Endothelial cell of umbilical vein (primary cell): ENCODE measurements around the gene BRD3. TPM values are rescaled to one million over a fixed set of nuclear protein-coding genes. Genes with fewer than 3 reads are reported as not detected.

Experiments
- BruUV-seq: library from RNA; stranded (reverse); fragments of 400-500 nt; replicated peaks from 2 replicates; lab custom pipeline; 2021; lab: Mats Ljungman, UMichigan
- CTCF ChIA-PET: fragments of 300-600, 350-600 bp; sonication (Branson Sonifier 250); formaldehyde crosslinking; loops from one replicate; lab custom pipeline; 2021; ENCODE audit warnings: antibody characterized with exemption, inconsistent platforms; lab: Charles Lee
- POLR2A ChIA-PET: fragments of 300-600, 350-600 bp; sonication (Branson Sonifier 250); formaldehyde crosslinking; loops from one replicate; lab custom pipeline; 2021; ENCODE audit warnings: antibody characterized with exemption, inconsistent platforms; lab: Charles Lee
- DNase-seq: peaks from one replicate; pipeline ENCODE4 v3.0.0-alpha.2; 2011; ENCODE audit warnings: low read depth, low spot score
- FAIRE-seq: peaks from 2 replicates; lab custom pipeline; 2011; peaks lifted over from hg19 to GRCh38; lab: Jason Lieb, UNC
- H2AFZ ChIP-seq: 2 replicates; pipeline ENCODE4 v1.6.0; 2012; ENCODE audit warnings: low read depth, low read length, control low read depth, inconsistent platforms
- H3K27ac ChIP-seq: 2 replicates; pipeline ENCODE4 v1.5.1; 2011; ENCODE audit warnings: low read depth, mild to moderate bottlenecking, control low read depth, low read length, moderate library complexity; ENCODE audit not compliant: insufficient read depth
- H3K27me3 ChIP-seq, 2 experiments: 2 replicates each; pipeline versions ENCODE4 v1.6.0 to v1.6.1; 2011; ENCODE audit warnings: low read length in 2 of 2, mixed read lengths in 1 of 2; ENCODE audit not compliant: control insufficient read depth in 2 of 2, insufficient read depth in 2 of 2
- H3K36me3 ChIP-seq, 2 experiments: 2 replicates in 1 of 2; 3 replicates in 1 of 2; pipeline ENCODE4 v1.5.1; 2011; ENCODE audit warnings: low read length in 2 of 2, mild to moderate bottlenecking in 1 of 2, moderate library complexity in 1 of 2; ENCODE audit not compliant: control insufficient read depth in 2 of 2, insufficient read depth in 2 of 2; ENCODE audit errors: extremely low read depth in 1 of 2
- H3K4me1 ChIP-seq: 3 replicates; pipeline ENCODE4 v1.5.1; 2011; ENCODE audit warnings: mild to moderate bottlenecking, low read length; ENCODE audit not compliant: control insufficient read depth, insufficient read depth; ENCODE audit errors: extremely low read depth
- H3K4me2 ChIP-seq: 2 replicates; pipeline ENCODE4 v1.6.1; 2011; ENCODE audit warnings: low read length, control low read depth, mixed read lengths; ENCODE audit not compliant: insufficient read depth
- H3K4me3 ChIP-seq, 3 experiments: fragments of 200-600 bp in 1 of 3; sonication (generic), shearing (Covaris generic) in 1 of 3; replicated peaks in 1 of 3; 2 replicates each; pipeline ENCODE4 v1.5.1; 2011 to 2016; ENCODE audit warnings: control low read depth in 3 of 3, low read length in 3 of 3, mild to moderate bottlenecking in 2 of 3, inconsistent platforms in 1 of 3, low read depth in 1 of 3, moderate library complexity in 1 of 3; ENCODE audit not compliant: insufficient read depth in 1 of 3
- H3K79me2 ChIP-seq: 2 replicates; pipeline ENCODE4 v1.6.0; 2012; ENCODE audit warnings: low read length, inconsistent platforms; ENCODE audit not compliant: control insufficient read depth, insufficient read depth
- H3K9ac ChIP-seq: replicated peaks from 2 replicates; pipeline ENCODE3; 2011; ENCODE audit warnings: low read length, control low read depth; ENCODE audit not compliant: insufficient read depth; ENCODE audit errors: extremely low read depth
- H3K9me1 ChIP-seq: replicated peaks from 3 replicates; pipeline ENCODE4 v1.6.0; 2011; ENCODE audit warnings: mild to moderate bottlenecking, low read length; ENCODE audit not compliant: control insufficient read depth, insufficient read depth; ENCODE audit errors: extremely low read depth
- H3K9me3 ChIP-seq: replicated peaks from 2 replicates; pipeline ENCODE4 v1.5.1; 2012; ENCODE audit warnings: low read length, inconsistent platforms; ENCODE audit not compliant: control insufficient read depth, insufficient read depth
- H4K20me1 ChIP-seq: replicated peaks from 2 replicates; pipeline ENCODE3; 2011; ENCODE audit warnings: mild to moderate bottlenecking, low read length; ENCODE audit not compliant: control insufficient read depth, insufficient read depth; ENCODE audit errors: extremely low read depth
- GATA2 ChIP-seq: IDR thresholded peaks from 2 replicates; pipeline ENCODE4 v1.7.0; 2011; ENCODE audit warnings: low read depth, mild to moderate bottlenecking, moderate library complexity, mixed read lengths, low read length; ENCODE audit not compliant: insufficient read length, insufficient read depth
- JUN ChIP-seq: IDR thresholded peaks from 2 replicates; pipeline ENCODE4 v1.6.1; 2011; ENCODE audit warnings: borderline replicate concordance, low read depth; ENCODE audit not compliant: insufficient read length, insufficient read depth
- MYC ChIP-seq: IDR thresholded peaks from one replicate; pipeline ENCODE4 v1.6.1; 2011; ENCODE audit warnings: mild to moderate bottlenecking, low read depth, low read length
- POLR2A ChIP-seq: IDR thresholded peaks from 2 replicates; pipeline ENCODE4 v1.6.1; 2012; ENCODE audit warnings: low read depth, mild to moderate bottlenecking, control low read depth, low read length
- POLR2AphosphoS5 ChIP-seq: IDR thresholded peaks from 2 replicates; pipeline ENCODE4 v1.6.1; 2012; ENCODE audit warnings: low read depth, mild to moderate bottlenecking, control low read depth, low read length, moderate library complexity; ENCODE audit not compliant: insufficient read depth
- dilution Hi-C: fragments of 300-500 bp; cut with MboI; formaldehyde crosslinking; loops from one replicate; pipeline ENCODE4 v1.15.0; 2019; ENCODE audit warnings: low sequenced_read_pairs; ENCODE audit not compliant: extremely low pct_ligation_motif_present
- intact Hi-C: fragments of 100-400 bp; cut with micrococcal nuclease; formaldehyde crosslinking; loops from one replicate; pipeline ENCODE4 v1.10.0; 2022
- polyA plus RNA-seq, 4 experiments: library from polyadenylated mRNA; depleted of rRNA in 3 of 4; stranded (reverse) in 3 of 4; unstranded in 1 of 4; fragments of >200 nt; gene quantifications; 2 replicates each; pipeline versions ENCODE4 v1.2.1 to v1.2.3, GENCODE V29; 2011 to 2012; ENCODE audit warnings: missing spikeins in 1 of 4
- total RNA-seq: library from RNA; stranded (reverse); gene quantifications from 2 replicates; pipeline ENCODE4 v1.2.3, GENCODE V29; 2021
- TF ChIP-seq, protein P1 (sequence below), 2 donors: IDR thresholded peaks; 1 replicate in 1 of 2; 2 replicates in 1 of 2; pipeline ENCODE4 v1.5.1; 2011; ENCODE audit warnings: low read length in 2 of 2, mild to moderate bottlenecking in 2 of 2, moderate library complexity in 2 of 2, control low read depth in 1 of 2, inconsistent platforms in 1 of 2, low read depth in 1 of 2; ENCODE audit not compliant: insufficient read depth in 1 of 2; ENCODE audit errors: extremely low read depth in 1 of 2
- TF ChIP-seq, protein P2 (sequence below): IDR thresholded peaks from 2 replicates; pipeline ENCODE4 v1.6.1; 2011; ENCODE audit not compliant: insufficient read depth, insufficient read length

Gene BRD3
- total and polyA plus RNA-seq, 2 donors (not counting 3 experiments of a cell fraction or from before 2014, with no cell fraction given), result 10.5 to 47.1 TPM

DNA sequence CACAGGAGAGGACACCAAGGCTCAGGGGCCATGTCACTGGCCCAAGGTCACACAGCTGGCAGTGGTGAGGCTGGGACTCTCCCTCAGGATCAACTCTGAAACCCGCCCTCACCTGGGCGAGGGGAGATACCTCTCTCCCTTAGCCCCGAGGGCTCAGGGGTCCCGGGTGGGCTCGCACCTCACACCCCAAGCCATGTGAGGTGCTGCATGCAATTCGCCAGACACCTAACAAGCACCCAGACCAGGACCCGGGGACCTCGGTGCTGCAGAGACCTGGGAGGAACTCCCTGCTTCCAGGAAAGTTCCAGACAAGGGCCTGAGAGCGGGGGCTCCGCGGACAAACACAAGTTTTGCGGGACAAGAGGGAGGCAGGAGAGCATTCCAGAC is 19.3 kb downstream of the BRD3 start:
- Histone ChIP-seq H3K9me1 (no peaks in the 10 kb centered on the region), H3K9ac (no peak overlapping the region), H3K36me3 (peaks cover 4 to 87% of the 10 kb centered on the region in 2 experiments), H4K20me1 (no peaks in the 10 kb centered on the region), H3K4me2 (no peak overlapping the region), H3K79me2 (no peaks in the 10 kb centered on the region), H3K27me3 (no peaks in the 10 kb centered on the region), H3K9me3 (no peaks in the 10 kb centered on the region), H3K4me1 (no peaks in the 10 kb centered on the region), H3K4me3 (no peak overlapping the region), H3K27ac (no peak overlapping the region), H2AFZ (no peak overlapping the region)
- DNase-seq, result no peak
- TF ChIP-seq GATA2, result no peak
- TF ChIP-seq POLR2A, result no peak
- no peak for TF ChIP-seq POLR2AphosphoS5
- TF ChIP-seq, protein P1, sequence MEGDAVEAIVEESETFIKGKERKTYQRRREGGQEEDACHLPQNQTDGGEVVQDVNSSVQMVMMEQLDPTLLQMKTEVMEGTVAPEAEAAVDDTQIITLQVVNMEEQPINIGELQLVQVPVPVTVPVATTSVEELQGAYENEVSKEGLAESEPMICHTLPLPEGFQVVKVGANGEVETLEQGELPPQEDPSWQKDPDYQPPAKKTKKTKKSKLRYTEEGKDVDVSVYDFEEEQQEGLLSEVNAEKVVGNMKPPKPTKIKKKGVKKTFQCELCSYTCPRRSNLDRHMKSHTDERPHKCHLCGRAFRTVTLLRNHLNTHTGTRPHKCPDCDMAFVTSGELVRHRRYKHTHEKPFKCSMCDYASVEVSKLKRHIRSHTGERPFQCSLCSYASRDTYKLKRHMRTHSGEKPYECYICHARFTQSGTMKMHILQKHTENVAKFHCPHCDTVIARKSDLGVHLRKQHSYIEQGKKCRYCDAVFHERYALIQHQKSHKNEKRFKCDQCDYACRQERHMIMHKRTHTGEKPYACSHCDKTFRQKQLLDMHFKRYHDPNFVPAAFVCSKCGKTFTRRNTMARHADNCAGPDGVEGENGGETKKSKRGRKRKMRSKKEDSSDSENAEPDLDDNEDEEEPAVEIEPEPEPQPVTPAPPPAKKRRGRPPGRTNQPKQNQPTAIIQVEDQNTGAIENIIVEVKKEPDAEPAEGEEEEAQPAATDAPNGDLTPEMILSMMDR (IDR thresholded peaks at IDR 0.05; ENCODE audit: extremely low read depth in 1 of 2, insufficient read depth in 1 of 2, low read depth in 1 of 2, low read length in 2 of 2), result no peak
- TF ChIP-seq JUN, result no peak
- TF ChIP-seq MYC, result no peak
- TF ChIP-seq, protein P2, sequence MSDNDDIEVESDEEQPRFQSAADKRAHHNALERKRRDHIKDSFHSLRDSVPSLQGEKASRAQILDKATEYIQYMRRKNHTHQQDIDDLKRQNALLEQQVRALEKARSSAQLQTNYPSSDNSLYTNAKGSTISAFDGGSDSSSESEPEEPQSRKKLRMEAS, result no peak
- dilution Hi-C loops (no loop called here), intact Hi-C loops (loop anchor here (10.0 kb wide), 1 partner anchor 336 kb away; no protein-coding TSS in a partner anchor)
- POLR2A ChIA-PET, result no interaction called here
- FAIRE-seq, result no peak
- CTCF ChIA-PET, result no interaction called here
- no TSS peak for BruUV-seq
